ENCODE data around the gene NCAPH2.

Gene NCAPH2

GRCh38 chr22:50525858-50526107, 17.8 kb downstream of the NCAPH2 start:
- H3K4me1 ChIP-seq (ENCODE audit: low read length), result peaks cover 17% of the 10 kb centered on the region
- peaks cover 6% of the 10 kb centered on the region; the same call in 1 of the 2 replicates for H4K20me1 ChIP-seq (ENCODE audit: insufficient read depth, low read length)
- H2AFZ ChIP-seq (ENCODE audit: low read depth, low read length), result no peak overlapping the region
- TF ChIP-seq CTCF (IDR thresholded peaks at IDR 0.05; ENCODE audit: low read depth, low read length), result no peak
- TF ChIP-seq EZH2phosphoT487 (IDR thresholded peaks at IDR 0.05; ENCODE audit: low read depth), result no peak
- no peaks in the 10 kb centered on the region for H3K9me3 ChIP-seq (ENCODE audit: insufficient read depth, low read length)
- peaks cover 4% of the 10 kb centered on the region for H3K36me3 ChIP-seq (replicated peaks; ENCODE audit: low read depth, low read length)
- H3K79me2 ChIP-seq (ENCODE audit: low read length), result peaks cover 22% of the 10 kb centered on the region
- H3K4me2 ChIP-seq (ENCODE audit: low read length), result peak overlapping the region; percentile 93
- peak overlapping the region; percentile 93 for H3K27ac ChIP-seq (ENCODE audit: low read length)
- H3K9ac ChIP-seq (ENCODE audit: low read length), result peak overlapping the region; percentile 92
- peak overlapping the region; percentile 84 for H3K4me3 ChIP-seq (ENCODE audit: low read length)
- no peaks in the 10 kb centered on the region for H3K27me3 ChIP-seq (ENCODE audit: low read depth, low read length)

DNA sequence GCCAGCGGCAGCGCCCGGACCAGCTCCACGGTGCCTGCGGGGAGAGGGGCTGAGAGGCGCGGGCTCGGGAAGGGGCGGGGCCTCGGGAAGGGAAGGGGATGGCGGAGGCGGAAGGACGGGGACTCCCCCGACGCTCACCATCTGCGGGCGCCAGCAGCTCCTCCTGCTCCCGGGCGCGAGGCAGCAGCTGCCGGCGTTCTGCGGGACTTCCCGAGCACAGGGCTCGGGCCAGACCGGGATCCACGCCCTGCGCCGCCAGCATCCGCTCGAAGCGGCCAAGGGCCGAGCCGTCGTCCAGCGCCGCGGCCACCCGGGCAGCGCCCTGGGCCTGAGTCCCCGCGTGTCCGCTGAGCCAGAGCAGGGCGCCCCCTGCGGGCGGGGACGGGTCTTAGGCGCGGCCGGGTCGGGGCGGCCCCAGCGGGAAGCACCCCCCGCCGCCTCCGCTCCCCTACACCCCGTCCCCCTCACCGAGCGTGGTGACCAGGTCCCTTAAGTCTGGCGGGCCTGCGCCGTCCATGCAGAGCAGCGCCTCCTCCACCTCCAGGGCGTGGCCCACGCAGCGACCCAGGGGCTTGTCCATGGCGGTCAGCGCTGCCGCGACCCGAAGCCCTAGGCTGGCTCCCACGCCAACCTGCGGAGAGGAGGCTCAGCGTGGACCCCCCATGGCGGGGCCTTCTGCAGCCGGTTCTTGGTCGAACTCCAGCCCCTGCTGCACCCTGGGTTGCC, 18.2 kb downstream of the NCAPH2 start:
- H3K27me3 ChIP-seq (ENCODE audit: low read depth, low read length), result no peaks in the 10 kb centered on the region
- H3K4me3 ChIP-seq (ENCODE audit: low read length), result peak overlapping the region; percentile 84
- peak overlapping the region; percentile 93 for H3K4me2 ChIP-seq (ENCODE audit: low read length)
- H3K9me3 ChIP-seq (ENCODE audit: insufficient read depth, low read length), result no peaks in the 10 kb centered on the region
- H3K27ac ChIP-seq (ENCODE audit: low read length), result peak overlapping the region; percentile 93
- H3K4me1 ChIP-seq (ENCODE audit: low read length), result peaks cover 17% of the 10 kb centered on the region
- TF ChIP-seq EZH2phosphoT487 (IDR thresholded peaks at IDR 0.05; ENCODE audit: low read depth) (no peak), CTCF (IDR thresholded peaks at IDR 0.05; ENCODE audit: low read depth, low read length) (peak; percentile 39)
- peak overlapping the region; percentile 92 for H3K9ac ChIP-seq (ENCODE audit: low read length)
- H3K79me2 ChIP-seq (ENCODE audit: low read length), result peaks cover 22% of the 10 kb centered on the region
- H2AFZ ChIP-seq (ENCODE audit: low read depth, low read length), result no peak overlapping the region
- peaks cover 6% of the 10 kb centered on the region; the same call in 1 of the 2 replicates for H4K20me1 ChIP-seq (ENCODE audit: insufficient read depth, low read length)
- H3K36me3 ChIP-seq (replicated peaks; ENCODE audit: low read depth, low read length), result peaks cover 4% of the 10 kb centered on the region

DNA sequence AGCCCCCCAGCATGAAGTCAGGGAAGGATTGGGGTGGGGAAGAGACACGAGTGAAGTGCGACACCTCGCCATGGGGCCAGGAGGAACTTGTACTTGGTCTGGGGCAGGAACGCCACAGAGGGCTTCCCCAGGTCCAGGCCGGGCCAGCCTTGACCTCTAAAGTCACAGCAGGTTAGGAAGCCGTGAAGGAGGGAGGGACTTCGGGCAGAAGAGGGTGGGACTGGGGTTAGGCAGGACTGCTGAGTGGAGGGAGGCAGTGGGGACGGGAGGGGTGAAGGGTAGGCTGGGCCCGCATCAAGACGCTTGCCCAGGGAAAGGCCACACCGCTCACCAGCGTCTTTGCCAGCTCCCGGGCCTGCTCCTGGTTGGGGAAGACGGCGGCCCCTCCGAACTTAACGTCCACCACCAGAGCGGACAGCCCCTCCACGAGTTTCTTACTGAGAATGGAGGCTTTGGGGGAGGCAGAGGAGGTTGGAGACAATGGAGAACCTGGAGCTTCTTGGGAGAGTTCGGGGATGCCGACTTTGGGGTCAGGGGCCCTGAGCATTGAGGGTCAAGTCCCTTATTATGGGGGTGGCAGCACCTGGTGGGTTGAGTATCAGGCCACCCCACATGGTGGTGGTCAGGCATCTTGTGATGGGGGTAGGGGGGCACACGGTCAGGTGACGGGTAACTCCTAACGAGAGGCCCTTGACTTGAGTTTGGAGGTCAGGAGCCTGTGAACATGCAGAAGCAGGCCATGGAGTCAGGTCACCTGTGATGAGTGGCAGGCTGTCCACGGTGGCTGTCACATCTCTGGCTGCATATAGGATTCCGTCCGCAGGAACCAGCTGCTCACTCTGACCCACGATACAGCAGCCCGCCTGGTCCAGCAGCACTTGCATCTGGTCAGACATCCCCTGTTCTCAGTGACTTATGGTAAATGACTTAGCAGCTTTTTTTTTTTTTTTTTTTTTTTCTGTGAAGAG, 19.1 kb downstream of the NCAPH2 start:
- Histone ChIP-seq H2AFZ (ENCODE audit: low read depth, low read length) (no peak overlapping the region), H3K4me2 (ENCODE audit: low read length) (peak overlapping the region; percentile 93), H4K20me1 (ENCODE audit: insufficient read depth, low read length) (peaks cover 6% of the 10 kb centered on the region; the same call in 1 of the 2 replicates), H3K4me3 (ENCODE audit: low read length) (peak overlapping the region; percentile 84), H3K36me3 (replicated peaks; ENCODE audit: low read depth, low read length) (peaks cover 4% of the 10 kb centered on the region), H3K27ac (ENCODE audit: low read length) (peak overlapping the region; percentile 93), H3K4me1 (ENCODE audit: low read length) (peaks cover 17% of the 10 kb centered on the region), H3K9me3 (ENCODE audit: insufficient read depth, low read length) (no peaks in the 10 kb centered on the region), H3K27me3 (ENCODE audit: low read depth, low read length) (no peaks in the 10 kb centered on the region), H3K9ac (ENCODE audit: low read length) (peak overlapping the region; percentile 92), H3K79me2 (ENCODE audit: low read length) (peaks cover 22% of the 10 kb centered on the region)
- TF ChIP-seq CTCF (IDR thresholded peaks at IDR 0.05; ENCODE audit: low read depth, low read length) (no peak), EZH2phosphoT487 (IDR thresholded peaks at IDR 0.05; ENCODE audit: low read depth) (no peak)
